GM23248 (cell line): ENCODE data around the gene L3MBTL3.

ENCODE experiments used
- EZH2 ChIP-seq: fragments of 200-600 bp; sonication (generic); IDR thresholded peaks from 2 replicates; pipeline ENCODE4 v1.6.1; 2018; ENCODE audit warnings: antibody characterized with exemption, mild to moderate bottlenecking; ENCODE audit not compliant: insufficient read depth, poor library complexity, severe bottlenecking
- EZH2phosphoT487 ChIP-seq: fragments of 200-600 bp; sonication (generic); IDR thresholded peaks from 2 replicates; pipeline ENCODE4 v1.6.1; 2018; ENCODE audit warnings: antibody characterized with exemption, moderate library complexity, mild to moderate bottlenecking, low read depth; ENCODE audit not compliant: insufficient read depth

DNA sequence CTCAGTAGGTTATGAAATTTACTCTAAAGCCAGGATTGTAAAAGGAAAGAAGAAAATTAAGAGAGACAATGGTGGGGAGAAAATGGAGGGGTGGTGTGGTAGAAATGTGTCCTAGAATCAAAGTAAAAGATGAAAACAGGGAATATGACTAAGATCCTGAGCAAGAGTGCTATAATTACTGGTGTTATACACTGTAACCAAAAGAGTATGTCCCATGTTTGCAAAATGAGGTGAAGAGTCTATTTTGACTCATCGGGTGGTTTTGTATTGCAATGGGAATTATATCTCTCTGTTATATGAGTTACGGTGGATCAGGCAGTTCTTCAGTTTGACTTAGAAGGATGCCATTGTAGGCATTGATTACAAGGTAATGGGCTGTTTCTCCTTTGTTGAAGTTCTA, 8.5 kb downstream of the L3MBTL3 start:
- no peak for TF ChIP-seq EZH2
- no peak for TF ChIP-seq EZH2phosphoT487
